ELR (cell line): ENCODE measurements around the gene OTOR.
A peak's percentile ranks its signal among the peaks of the same experiment; 100 is the strongest.

ENCODE experiments used
- DNase-seq: peaks from one replicate; pipeline ENCODE4 v3.0.0-alpha.2; 2015; ENCODE audit warnings: low read depth

The OTOR gene

DNA sequence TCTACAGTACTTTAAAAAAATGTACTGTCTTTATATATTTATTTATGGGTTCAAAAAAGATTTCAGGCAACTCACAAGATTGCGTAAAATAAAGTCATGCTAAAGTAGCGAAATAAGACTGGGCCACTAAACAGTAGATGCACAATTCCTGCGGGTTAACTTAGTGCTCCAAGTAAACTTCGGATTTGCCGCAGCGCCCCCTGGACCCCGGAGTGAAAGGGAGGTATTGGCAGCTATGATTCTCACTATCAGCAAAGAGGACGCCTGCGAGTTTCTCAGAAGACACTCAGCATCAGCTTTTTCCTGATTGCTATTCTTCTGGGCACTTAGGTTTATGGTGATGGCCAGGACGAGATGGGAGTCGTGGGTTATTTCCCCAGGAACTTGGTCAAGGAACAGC lies 1.4 kb downstream of the OTOR start:
- DNase-seq, result no peak

- DNase-seq, result no peak
These were observed 3.9 kb downstream of the OTOR start for GRCh38 chr20:16752082-16752481.

DNA sequence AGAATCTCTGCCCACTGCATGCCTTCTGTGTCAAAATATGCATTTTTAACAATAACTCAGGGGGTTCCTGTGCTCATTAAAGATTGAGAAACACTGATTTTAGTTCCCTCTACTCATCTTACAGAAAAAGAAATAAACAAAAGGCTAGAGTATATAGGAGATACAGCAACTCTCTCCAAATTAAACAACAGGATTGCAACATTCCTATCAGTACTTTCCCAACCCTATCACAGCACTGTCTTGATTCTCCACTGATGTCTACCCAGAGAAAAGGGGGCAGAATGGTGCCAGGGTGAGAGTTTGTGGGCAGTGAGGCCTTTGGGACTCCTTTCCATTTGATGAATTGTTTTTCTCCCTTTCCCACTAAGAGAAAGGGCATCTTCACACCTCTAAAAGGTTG lies 4.7 kb downstream of the OTOR start:
- no peak for DNase-seq

- no peak for DNase-seq
These were observed 10.5 kb downstream of the OTOR start for GRCh38 chr20:16758454-16759180.

DNA sequence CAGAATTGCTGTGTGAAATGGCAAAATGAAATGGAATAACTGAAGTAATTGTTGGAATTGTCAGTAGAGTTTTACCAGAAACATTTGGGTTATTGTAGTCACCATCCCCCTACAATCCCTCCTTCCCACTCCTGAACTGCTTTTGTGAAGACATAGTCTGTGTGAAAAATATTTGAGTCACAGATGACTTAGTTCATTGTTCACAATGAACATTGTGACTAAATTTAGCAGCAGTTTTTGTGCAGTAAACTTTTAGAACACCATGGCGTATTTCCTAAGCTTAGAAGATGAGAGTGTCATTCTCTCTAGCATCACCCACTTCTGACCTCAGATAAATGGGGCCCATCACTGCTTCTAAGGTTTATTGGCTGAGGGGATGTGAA lies 11.0 kb downstream of the OTOR start:
- no peak for DNase-seq

GRCh38 chr20:16760431-16761304 lies 12.5 kb downstream of the OTOR start:
- no peak for DNase-seq

GRCh38 chr20:16761305-16761829 lies 13.2 kb downstream of the OTOR start:
- peak; percentile 64 for DNase-seq

DNA sequence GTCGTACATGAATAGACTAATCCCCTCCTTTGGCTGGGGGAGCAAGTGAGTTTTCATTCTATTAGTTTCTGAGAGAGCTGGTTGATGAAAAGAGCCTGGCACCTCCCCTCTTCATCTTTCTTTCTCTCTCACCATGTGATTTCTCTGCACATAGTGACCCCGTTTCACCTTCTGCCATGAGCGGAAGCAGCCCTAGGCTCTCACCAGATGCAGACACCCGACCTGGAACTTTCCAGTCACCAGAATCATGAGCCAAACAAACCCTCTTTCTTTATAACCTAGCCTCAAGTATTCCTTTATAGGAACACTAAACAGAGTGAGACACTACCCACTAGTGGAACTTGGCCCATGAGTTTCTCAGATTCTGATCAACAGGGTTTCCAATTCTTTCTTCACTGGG lies 16.4 kb downstream of the OTOR start:
- DNase-seq, result no peak

- DNase-seq, result peak; percentile 5
These were observed 23.1 kb downstream of the OTOR start for GRCh38 chr20:16771213-16771612.

- DNase-seq, result no peak
These were observed 27.8 kb downstream of the OTOR start for GRCh38 chr20:16775961-16776360.

DNA sequence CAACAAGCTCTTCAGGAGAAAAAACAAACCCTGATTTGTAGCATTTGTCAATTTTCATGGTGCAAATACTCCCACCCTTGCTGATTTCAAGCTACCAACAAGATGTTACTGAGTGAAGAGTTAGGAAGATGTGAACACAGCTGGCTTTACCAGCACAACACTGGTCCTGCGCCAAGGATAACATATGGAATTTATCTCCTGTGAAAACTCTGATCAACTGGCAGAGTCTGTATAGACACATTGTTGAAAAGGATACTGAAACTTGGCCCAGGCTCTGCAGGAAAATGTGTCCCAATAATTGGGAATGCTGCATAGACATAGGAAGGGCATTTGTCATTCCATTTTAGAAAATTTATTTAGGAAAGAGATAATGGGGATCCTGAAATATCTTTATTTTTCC lies 29.0 kb downstream of the OTOR start:
- DNase-seq, result no peak

- DNase-seq, result no peak
These were observed 30.0 kb downstream of the OTOR start for GRCh38 chr20:16778159-16778558.

DNA sequence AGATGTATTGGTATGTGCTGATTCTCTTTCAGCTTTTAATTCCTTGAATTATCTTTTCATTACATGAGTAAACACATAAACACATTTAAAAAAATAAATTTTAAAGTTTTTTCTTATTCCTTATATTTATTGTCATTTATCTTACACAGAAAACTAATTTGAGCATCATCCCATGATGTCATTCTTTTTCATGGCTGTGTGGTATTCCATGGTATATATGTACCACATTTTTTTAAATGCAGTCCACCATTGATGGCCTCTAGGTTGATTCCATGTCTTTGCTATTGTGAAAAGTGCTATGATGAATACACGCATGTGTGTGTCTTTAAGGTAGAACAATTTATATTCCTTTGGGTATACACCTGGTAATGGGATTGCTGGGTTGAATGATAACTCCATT lies 33.3 kb downstream of the OTOR start:
- DNase-seq, result no peak

- DNase-seq, result no peak
These were observed 37.1 kb downstream of the OTOR start for GRCh38 chr20:16785226-16785625.
